ENCODE measurements around the gene RUNX1.

DNA sequence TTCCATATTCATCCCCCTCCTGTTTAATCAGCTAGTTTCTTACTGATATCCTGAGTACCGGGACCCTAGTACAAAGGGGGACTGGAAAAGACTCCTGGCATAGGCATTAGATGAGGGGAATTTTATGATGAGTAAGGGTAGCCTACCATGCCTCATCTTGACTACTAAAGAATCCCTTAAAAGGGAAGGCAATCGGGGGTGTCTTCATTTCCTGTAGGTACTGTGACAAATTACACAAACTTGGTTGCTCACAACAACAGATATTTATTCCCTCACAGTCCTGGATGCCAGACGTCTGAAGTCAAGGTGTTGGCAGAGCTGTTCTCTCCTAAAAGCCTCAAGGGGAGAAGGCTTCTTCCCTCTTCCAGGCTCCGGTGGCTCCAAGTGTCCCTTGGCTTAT, 28.9 kb upstream of the RUNX1 start:
- TF ChIP-seq, protein P1, sequence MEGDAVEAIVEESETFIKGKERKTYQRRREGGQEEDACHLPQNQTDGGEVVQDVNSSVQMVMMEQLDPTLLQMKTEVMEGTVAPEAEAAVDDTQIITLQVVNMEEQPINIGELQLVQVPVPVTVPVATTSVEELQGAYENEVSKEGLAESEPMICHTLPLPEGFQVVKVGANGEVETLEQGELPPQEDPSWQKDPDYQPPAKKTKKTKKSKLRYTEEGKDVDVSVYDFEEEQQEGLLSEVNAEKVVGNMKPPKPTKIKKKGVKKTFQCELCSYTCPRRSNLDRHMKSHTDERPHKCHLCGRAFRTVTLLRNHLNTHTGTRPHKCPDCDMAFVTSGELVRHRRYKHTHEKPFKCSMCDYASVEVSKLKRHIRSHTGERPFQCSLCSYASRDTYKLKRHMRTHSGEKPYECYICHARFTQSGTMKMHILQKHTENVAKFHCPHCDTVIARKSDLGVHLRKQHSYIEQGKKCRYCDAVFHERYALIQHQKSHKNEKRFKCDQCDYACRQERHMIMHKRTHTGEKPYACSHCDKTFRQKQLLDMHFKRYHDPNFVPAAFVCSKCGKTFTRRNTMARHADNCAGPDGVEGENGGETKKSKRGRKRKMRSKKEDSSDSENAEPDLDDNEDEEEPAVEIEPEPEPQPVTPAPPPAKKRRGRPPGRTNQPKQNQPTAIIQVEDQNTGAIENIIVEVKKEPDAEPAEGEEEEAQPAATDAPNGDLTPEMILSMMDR (IDR thresholded peaks at IDR 0.05): no peak
- no peak for TF ChIP-seq POLR2A (IDR thresholded peaks at IDR 0.05)
